ENCODE measurements around the gene AADACL2.

The AADACL2 gene

GRCh38 chr3:151798466-151798865, 64.7 kb downstream of the AADACL2 start:
- DNase-seq (ENCODE audit: insufficient read length, low spot score) (no peak), FAIRE-seq (no peak)

DNA sequence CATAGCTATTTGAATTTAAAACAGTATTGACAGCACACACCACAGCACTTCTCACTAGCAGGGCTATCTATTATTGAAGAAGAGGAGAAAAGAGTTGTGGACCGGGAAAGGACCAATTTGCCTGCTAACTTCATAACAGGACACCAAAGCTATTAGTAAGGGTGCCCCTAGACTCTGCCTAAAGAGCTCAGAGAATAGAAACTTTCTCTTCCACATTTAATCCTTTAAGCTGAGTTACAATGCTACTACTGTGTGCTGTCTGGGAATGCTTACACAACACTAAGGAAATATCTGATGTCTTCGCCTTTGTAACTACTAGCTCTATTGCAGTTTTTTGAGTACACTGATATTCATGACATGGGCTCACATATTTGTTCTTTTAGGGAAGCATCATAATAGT, 66.7 kb downstream of the AADACL2 start:
- DNase-seq (ENCODE audit: insufficient read length, low spot score) (no peak), FAIRE-seq (no peak)

DNA sequence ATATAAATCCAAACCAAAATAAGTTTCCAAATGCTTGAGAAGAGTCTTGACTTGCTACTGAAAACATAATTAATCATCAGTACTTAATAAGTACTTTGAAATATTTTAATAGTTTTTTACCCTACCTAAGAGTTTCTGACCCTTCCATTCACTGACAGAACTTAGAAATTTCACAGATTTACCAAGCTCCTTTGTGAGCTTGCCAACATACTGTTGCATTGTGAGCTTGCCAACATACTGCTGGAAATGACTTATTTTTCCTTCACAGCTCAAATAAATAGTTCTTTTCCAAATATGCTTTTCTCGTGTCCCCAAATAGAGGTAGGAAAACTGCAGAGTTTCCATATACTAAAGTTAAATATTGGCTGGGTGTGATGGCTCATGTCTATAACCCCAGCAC, 70.5 kb downstream of the AADACL2 start:
- FAIRE-seq = no peak
- DNase-seq (ENCODE audit: insufficient read length, low spot score) = no peak

- FAIRE-seq = no peak
- no peak for DNase-seq (ENCODE audit: insufficient read length, low spot score)
Observed at GRCh38 chr3:151806838-151807237, 73.1 kb downstream of the AADACL2 start.

Measured in HTR-8/SVneo (cell line).